GM19023 (cell line): ENCODE data around the gene CRB1.
"Not testable (repeated sequence)": the region's sequence is repeated elsewhere in the genome, so short reads cannot be mapped to it uniquely, and the experiment has no call there.

ENCODE experiments used
- ATAC-seq: cut with Tn5 transposase; IDR thresholded peaks from one replicate; pipeline ENCODE4 v1.9.1; 2021; ENCODE audit warnings: mild to moderate bottlenecking, moderate library complexity; ENCODE audit not compliant: unreplicated experiment

Gene CRB1

DNA sequence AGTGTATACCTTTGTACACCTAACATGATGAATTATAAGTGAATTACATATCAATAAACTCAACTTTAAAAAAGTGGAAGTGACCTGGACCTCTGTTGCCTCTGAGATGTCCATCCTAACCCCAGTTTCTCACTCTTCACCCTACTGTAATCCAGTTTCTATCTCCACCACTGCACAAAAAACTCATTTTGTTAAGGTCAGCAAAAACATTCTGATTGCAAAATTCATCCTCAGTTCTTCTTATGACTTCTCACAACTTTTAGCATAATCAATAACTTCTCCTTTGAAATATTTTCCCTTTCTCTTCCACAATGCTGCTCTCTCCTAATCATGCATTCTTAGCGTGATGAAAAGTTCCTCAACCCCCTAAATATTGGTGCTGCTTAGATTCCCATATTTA lies 129.8 kb downstream of the CRB1 start:
- no peak for ATAC-seq

DNA sequence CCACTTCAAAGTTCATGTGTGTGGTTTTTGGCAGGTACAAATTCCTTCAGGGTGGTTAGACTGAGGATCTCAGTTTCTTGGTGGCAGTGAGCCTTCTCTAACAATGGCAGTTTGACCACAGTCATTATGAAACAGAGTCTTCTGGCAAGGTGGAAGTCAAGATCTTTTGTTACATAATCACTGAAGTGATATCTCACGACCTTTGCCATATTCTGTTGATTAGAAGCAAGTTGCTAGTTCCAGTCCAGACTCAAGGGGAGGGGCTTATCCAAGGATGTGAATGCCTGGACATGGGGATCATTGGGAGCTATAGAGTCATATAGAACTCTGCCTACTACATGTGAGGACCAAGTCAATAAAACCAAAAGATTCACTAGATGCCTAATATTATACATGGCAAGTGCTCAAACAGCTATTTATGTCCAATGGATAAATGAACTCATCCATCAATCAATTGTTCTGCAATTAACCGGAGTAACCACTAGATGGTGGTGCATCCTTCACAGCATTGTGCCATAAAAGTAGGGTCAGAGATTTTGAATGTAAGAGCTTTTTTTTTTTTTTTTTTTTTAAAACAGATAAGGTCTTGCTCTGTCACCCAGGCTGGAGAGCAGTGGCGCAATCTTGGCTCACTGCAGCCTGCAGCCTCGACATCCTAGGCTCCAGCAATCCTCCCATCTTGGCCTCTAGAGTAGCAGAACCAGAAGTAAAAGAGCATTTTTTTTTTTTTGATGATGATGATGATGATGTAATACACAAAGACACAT lies 131.9 kb downstream of the CRB1 start:
- peak; percentile 72 for ATAC-seq

DNA sequence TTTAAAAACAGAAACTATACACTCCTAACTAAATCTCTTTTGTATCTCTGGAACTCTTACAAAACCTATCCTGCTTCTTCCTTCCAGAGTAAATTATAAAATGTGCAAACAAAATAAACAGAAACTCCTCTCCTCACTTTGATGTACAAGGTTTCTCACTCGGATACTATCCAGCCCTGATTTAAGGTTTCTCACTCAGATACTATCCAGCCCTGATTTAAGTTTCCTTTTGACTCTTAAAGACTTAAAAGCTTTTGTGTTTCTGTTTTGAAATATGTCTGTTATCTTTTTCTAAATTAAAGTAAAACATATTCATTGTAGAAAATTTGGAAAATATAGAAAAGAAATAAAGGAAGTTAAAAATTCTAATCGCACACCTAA lies 132.5 kb downstream of the CRB1 start:
- ATAC-seq, result no peak

DNA sequence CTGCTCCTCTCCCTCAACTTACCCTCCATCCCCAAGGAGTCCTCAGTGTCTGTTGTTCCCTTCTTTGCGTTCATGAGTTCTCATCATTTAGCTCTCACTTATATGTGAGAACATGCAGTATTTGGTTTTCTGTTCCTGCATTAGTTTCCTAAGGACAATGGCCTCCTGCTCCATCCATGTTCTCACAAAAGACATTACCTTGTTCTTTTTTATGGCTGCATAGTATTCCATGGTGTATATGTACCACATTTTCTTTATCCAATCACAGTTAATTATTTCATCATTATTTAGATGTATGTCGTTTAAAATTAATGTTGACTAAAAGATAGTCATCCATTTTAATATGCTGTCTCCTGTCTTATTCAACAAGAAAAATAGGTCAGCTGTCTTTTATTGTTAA lies 134.1 kb downstream of the CRB1 start:
- no peak for ATAC-seq

DNA sequence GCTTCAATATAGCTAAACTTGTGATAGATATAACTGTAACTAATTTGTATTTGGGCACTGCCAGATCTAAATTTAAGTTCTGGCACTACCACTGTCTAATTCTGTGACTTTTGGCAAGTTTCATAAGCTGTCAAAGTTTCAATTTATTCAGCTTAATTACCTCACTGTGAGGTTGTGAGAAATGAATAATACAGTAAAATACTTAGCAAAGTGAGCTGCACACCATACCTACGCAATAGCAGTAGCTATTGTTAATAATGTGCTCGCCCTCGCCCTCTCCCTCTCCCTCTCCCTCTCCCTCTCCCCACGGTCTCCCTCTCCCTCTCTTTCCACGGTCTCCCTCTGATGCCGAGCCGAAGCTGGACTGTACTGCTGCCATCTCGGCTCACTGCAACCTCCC lies 136.7 kb downstream of the CRB1 start:
- not testable (repeated sequence) for ATAC-seq

DNA sequence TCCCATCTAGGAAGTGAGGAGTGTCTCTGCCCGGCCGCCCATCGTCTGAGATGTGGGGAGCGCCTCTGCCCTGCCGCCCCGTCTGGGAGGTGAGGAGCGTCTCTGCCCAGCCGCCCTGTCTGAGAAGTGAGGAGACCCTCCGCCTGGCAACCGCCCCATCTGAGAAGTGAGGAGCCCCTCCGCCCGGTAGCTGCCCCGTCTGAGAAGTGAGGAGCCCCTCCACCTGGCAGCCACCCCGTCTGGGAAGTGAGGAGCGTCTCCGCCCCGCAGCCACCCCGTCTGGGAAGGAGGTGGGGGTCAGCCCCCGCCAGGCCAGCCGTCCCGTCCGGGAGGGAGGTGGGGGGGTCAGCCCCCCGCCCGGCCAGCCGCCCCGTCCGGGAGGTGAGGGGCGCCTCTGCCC lies 137.6 kb downstream of the CRB1 start:
- ATAC-seq, result not testable (repeated sequence)

DNA sequence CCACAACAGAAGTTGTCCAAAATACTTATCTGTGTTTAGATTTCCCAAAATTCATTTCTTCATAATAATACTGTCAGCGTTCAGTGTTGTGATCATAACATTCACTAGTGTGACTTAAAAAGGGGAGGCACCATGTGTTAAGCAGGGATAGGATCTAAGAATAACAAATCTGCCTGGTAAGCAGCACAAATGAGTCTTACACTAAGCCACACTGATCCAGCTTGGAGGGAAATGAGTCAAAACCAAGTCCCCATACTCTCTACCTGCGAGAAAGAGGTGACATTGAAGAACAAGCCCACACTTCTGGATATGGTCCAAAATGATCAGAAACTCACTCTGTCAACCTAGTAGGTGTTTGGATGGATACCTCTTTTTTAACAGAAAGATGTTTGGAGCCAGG lies 145.5 kb downstream of the CRB1 start:
- no peak for ATAC-seq

DNA sequence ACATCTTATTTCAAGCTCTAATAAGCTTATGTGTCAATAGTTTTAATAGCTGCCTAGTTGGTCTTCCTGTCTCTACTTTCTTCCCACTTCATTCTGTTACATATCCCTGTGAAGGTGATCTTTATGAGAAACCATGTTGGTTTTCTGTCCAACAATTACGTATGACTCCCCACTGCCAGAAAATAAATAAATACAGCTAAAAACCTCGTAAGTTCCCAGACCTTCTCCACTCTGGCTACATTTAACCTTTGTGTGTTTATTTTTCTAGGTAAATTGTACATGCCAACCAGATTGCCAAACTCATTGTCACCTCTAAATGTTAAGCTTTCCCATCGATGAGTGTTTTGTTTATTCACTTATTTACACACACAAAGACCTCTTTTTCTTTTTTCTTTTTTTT lies 147.2 kb downstream of the CRB1 start:
- ATAC-seq, result no peak

DNA sequence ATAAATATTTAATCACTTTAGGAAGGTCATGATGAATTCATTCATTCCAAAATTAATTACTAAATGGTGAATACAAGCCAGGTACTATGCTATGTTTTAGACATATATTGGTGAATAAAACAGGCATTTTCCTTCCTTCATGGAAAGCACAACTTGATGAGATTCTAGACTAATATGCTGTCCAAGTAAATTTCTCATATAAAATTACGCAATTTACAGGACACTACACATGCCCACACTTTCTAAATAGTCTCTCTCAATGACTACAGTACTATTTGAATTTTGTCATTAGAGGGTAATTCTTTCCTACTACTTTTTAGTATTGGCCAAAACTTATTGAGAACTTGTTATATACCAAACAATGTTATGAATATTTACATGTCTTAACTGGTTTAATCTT lies 150.6 kb downstream of the CRB1 start:
- ATAC-seq, result no peak

DNA sequence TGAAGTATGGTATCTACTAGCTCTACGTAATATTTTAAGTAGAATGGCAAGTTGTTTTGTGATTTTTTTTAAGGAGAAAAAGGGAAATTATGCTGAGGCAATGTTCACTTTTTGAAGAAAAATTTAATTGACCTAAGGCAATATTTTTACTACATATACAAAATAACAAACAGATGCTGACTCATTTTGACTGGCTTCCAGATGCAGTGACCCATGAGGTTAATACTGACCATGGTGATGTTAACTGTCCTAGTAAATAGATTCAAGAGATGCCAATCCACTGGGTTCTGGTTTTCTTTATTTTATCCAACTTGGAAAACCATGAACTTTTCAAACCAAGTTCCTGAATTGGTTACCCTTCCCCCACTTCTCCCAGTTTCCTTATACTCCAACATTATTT lies 154.9 kb downstream of the CRB1 start:
- ATAC-seq, result no peak

DNA sequence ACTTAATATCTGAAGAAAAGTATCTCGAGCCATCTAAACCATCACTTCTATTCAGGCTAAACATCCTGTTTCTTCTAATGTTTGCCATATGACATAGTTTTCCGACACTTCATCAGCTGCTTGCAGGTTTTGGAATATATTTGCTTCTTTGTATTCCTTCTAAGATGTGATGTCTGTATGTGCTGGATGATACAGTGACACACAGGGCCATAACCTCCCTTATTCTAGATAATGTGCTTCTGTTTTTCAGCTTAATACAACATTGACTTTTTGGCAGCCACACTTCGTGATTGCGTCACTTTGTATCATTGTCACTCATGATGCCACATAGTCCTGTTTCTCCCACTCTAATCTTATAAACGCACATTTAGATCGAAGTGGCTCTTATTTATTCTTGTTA lies 156.3 kb downstream of the CRB1 start:
- ATAC-seq, result no peak

DNA sequence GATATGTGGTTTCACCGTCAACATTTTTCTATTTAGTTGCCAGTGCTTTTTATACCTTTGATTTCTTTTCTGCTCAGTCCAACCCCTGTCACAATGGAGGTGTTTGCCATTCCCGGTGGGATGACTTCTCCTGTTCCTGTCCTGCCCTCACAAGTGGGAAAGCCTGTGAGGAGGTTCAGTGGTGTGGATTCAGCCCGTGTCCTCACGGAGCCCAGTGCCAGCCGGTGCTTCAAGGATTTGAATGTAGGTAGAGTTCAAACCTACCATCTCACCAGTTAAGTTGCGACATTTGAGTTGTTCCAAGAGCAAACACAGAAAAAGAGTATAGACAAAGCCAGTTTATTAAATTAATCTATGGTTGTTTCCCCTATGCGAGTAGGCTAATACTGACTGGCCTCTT lies 161.3 kb downstream of the CRB1 start:
- ATAC-seq, result no peak

DNA sequence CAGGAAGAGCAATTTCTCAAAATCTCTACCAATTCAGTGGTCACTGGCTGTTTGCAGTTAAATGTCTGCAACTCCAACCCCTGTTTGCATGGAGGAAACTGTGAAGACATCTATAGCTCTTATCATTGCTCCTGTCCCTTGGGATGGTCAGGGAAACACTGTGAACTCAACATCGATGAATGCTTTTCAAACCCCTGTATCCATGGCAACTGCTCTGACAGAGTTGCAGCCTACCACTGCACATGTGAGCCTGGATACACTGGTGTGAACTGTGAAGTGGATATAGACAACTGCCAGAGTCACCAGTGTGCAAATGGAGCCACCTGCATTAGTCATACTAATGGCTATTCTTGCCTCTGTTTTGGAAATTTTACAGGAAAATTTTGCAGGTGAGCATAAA lies 167.2 kb downstream of the CRB1 start:
- ATAC-seq, result no peak

DNA sequence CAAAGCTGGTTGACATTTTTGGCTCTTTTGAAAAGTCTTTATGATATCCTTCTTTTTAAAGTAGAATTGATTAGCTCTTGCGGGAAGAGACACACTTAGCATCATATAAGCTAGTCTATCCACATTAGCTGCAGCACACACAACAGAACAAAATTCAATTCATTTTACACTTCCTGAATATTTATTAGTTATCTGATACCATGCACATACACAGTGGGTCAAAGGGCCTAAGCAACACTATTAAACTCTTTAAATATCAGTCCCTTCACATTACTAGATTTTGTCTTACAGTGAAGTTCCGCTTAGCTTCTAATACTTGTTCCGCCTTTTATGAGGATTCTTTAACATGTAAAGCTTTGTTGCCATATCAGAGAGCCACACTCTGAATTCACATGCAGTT lies 169.5 kb downstream of the CRB1 start:
- no peak for ATAC-seq

DNA sequence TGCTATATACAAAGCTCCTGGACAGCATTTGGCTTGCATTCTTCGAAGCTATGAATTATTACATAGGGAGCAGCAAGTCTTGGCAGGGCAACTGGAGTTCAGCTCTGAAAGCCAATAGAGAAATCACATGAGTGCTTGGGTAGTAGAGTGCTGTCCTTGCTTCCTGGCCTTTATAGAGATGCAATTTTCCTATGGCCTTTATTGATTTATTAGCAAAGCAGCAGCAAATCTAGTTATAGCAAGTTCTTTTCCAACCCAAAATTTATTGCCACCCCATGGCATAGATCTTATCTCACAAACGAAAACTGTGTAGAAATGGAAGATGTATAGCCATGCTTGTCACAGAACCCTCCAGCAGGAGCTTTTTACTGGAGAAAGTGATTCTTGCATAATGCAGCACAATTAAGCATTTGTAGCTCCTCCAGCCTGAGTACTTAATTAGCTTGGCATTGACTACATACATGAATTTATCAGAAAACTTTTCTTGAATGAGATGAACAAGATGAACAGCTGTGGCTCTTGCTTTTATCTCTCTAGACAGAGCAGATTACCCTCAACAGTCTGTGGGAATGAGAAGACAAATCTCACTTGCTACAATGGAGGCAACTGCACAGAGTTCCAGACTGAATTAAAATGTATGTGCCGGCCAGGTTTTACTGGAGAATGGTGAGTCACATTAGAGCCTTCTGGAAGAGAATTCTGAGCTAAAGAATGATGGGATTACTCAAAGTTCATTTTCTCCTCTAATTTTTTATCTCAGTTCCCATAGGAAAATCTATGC lies 170.1 kb downstream of the CRB1 start:
- ATAC-seq, result no peak

DNA sequence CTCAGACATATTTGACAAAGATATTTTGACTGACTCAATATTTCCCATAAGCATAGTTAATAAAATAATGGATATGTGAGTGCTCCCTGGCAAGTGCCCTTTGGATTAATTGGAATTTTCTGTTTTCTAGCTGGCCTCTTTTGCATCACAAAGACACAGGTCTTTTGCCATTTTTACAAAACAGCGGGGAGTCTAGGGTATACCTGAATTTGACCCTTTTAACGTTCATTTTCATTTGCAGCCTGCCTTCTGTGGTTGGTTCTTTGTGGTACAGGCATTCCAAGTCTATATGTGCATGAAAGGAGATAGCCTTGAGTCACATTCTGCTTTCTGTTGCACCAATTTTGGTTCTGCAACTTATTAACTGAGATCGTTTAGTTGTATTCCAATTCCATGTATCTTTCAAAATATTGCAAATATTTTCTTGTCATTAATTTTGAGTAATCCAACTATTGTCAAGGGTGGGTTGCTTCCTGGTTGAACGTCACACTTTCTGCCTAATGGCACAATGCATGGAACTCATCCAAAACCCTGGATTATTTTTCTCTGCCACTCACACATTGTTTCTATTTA lies 171.7 kb downstream of the CRB1 start:
- ATAC-seq, result no peak

DNA sequence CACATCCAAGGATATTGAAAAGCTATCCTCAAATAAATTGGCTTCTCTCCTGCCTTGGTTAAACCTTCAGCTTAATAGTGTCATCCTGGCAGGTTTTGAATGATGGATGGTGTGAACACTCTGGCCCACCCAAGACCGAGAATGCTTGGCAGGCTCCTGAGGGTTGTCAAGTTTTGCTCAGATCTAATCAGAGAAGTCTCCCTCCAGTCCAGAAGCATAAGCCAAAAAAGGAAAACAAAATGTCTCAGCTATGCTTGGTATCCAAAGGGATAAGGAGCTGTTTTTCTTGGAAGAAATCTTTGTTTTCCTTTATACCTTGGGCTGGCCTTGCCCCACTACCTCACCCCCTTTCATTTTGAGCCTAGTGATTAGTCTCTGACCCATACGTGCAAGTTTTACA lies 172.7 kb downstream of the CRB1 start:
- ATAC-seq, result no peak

DNA sequence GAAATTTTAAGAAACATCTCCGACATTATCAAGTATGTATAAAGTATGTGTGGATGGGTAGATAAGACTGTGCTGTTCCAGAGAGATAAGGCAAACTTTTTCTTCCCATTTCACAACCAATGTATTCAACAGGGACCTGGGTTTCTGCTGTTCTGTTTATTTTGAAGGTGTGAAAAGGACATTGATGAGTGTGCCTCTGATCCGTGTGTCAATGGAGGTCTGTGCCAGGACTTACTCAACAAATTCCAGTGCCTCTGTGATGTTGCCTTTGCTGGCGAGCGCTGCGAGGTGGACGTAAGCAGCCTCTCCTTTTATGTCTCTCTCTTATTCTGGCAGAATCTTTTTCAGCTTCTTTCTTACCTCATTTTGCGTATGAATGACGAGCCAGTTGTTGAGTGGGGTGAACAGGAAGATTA lies 174.0 kb downstream of the CRB1 start:
- no peak for ATAC-seq

DNA sequence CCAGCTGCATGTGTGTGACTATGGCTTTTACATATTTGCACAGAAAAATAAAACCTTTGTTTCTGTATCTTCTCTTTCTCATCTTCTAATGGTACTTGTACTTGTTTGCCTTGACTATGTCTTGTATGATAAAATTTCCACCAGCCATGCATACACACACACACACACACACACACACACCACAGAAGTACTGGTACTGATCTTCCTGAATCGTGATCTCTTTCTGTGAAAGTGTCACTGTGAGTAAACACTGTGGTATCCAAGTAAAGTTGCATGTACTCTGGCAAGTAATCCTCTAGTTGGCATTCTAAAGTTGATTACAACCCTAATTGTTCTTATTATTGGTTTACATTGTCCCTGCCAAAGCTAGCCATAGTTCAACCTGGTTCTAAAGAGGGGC lies 176.7 kb downstream of the CRB1 start:
- ATAC-seq, result no peak

DNA sequence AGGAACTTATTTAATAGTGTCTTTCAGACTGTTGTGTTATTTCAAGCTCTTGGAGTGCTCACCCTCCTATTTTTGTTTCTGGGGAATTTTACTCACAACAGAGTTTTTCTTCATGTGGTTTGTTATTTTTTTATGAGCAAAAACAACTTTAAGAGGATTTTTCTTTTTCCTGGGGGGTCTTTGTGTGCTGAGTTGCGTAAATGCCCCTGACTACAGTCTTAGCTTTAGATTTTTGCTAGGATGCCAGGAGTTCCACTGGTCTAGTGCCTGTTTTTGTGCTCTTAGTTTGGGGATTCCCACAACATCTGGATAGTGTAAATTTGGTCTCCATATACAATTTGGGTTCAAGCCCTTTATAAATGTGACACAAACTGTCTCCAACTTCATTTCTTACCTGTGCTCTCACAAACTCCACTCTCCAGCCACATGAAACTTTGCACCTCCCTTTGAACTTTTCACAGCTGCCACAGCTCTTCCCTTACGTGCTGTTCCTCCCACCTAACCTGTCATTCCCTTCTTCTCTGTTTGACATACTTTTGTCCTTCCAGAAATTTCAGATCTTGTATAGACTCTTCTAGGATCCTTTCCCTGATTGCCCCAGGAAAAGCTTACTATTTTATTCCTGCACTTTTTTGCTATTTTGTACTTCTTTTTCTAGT lies 180.2 kb downstream of the CRB1 start:
- no peak for ATAC-seq

DNA sequence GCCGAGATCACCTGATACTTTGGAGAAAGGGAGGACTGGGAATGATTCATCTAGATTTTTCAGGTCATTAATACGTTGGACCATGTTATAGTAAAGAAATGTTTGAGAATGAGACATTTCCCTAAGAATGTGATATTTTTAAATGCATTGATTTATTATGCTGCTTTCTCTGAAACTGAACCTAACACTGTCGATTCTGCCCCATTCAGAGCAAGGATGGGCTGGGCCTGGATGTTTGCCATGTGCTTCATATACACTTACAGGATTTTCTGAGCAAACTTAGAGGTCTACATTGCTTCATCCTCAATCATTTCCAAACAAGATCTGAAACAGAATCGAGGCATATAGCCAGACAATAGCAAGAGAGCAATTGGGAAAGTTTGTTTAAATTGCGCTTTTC lies 183.3 kb downstream of the CRB1 start:
- no peak for ATAC-seq
